ENCODE data around the gene SOWAHD.
"Not testable (repeated sequence)": the region's sequence is repeated elsewhere in the genome, so short reads cannot be mapped to it uniquely, and the experiment has no call there.

- not testable (repeated sequence) for TF ChIP-seq POLR2A, EP300, POLR2AphosphoS5 (IDR thresholded peaks at IDR 0.05)
- TF ChIP-seq, protein P1, sequence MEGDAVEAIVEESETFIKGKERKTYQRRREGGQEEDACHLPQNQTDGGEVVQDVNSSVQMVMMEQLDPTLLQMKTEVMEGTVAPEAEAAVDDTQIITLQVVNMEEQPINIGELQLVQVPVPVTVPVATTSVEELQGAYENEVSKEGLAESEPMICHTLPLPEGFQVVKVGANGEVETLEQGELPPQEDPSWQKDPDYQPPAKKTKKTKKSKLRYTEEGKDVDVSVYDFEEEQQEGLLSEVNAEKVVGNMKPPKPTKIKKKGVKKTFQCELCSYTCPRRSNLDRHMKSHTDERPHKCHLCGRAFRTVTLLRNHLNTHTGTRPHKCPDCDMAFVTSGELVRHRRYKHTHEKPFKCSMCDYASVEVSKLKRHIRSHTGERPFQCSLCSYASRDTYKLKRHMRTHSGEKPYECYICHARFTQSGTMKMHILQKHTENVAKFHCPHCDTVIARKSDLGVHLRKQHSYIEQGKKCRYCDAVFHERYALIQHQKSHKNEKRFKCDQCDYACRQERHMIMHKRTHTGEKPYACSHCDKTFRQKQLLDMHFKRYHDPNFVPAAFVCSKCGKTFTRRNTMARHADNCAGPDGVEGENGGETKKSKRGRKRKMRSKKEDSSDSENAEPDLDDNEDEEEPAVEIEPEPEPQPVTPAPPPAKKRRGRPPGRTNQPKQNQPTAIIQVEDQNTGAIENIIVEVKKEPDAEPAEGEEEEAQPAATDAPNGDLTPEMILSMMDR (IDR thresholded peaks at IDR 0.05) = not testable (repeated sequence)
Observed at GRCh38 chrX:119750131-119750530, 8.3 kb upstream of the SOWAHD start.
